ENCODE results near the gene AFM. TPM values are rescaled to one million over a fixed set of nuclear protein-coding genes. Genes with fewer than 3 reads are reported as not detected.

Gene AFM
- total RNA-seq, 1 experiment from 2014 or later, result not detected

DNA sequence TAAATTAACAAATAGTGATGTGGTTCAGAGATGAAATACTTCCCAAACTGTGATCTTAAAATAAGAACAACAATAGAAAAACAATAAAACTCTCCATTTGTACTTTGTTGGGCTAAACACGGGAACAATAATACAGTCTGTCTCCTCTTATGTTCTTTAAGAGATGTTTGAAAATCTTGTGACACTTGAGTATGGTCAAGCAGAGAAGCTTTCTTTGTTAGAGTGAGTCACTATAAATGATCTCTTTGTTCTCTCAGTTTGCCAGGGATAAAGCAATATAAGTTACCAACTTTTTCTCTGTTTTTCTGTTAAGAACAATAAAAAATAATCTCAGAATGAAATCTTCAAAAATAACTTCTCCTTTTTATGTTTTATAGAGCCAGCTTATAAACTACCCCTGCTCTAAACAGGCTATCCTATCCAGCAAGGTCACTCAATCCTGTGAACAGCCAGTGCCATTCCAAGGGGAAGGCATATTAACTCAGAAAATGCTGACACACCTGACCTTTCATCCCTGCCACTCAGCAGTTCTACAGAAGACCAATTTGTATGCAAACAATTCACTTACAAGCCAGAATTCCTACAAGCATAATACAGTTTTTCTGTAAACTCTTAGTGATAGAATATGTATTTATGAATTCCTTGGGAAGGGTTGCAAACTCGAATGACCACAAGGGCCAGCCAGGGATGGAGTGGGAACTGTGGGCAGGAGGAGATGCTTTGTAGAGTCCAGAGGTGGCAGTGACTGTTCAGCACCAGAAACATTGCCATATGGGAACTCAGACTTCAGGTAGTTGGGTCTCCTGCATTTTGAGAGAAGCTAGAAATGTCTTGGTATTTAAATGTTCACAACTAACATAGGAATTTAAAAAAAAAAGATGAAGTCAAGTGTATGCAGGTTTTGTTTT lies 52.2 kb downstream of the AFM start:
- Histone ChIP-seq H2AK5ac (ENCODE audit: insufficient read length, low read length) (no peak overlapping the region), H3K79me2 (ENCODE audit: insufficient read depth, low read length) (no peaks in the 10 kb centered on the region), H2BK15ac (ENCODE audit: low read depth, low read length) (no peak overlapping the region), H4K20me1 (ENCODE audit: control insufficient read depth, insufficient read depth, insufficient read length) (no peaks in the 10 kb centered on the region), H3K4ac (ENCODE audit: low read depth, low read length) (no peak overlapping the region), H3T11ph (ENCODE audit: low read length) (no peak overlapping the region), H2BK12ac (ENCODE audit: insufficient read length, low read depth, low read length) (no peak overlapping the region), H2AFZ (ENCODE audit: low read length) (no peak overlapping the region), H3K79me1 (ENCODE audit: insufficient read depth, low read depth, low read length, poor library complexity, severe bottlenecking) (no peaks in the 10 kb centered on the region), H3K23ac (ENCODE audit: insufficient read length, low read depth, low read length) (no peak overlapping the region), H3K18ac (ENCODE audit: insufficient read length, low read depth, low read length) (no peak overlapping the region), H3K56ac (ENCODE audit: insufficient read length, low read depth, low read length) (no peak overlapping the region), H3K23me2 (ENCODE audit: insufficient read length, low read depth, low read length, poor library complexity, severe bottlenecking) (no peaks in the 10 kb centered on the region), H4K8ac (replicated peaks; ENCODE audit: insufficient read length, low read depth, low read length) (no peak overlapping the region), H4K91ac (ENCODE audit: insufficient read length, low read depth, low read length) (no peak overlapping the region), H3K4me1 (ENCODE audit: insufficient read depth, low read length) (no peaks in the 10 kb centered on the region), H2BK5ac (ENCODE audit: insufficient read length, low read length) (no peak overlapping the region), H4K5ac (ENCODE audit: insufficient read length, low read depth, low read length) (no peak overlapping the region), H3K9me3 (ENCODE audit: control insufficient read depth, low read depth, low read length) (no peaks in the 10 kb centered on the region), H3K27me3 (ENCODE audit: insufficient read depth, low read length) (no peaks in the 10 kb centered on the region), H3K14ac (ENCODE audit: insufficient read depth, low read length) (no peak overlapping the region), H3K4me2 (ENCODE audit: insufficient read depth, insufficient read length, low read length) (no peak overlapping the region), H2BK20ac (ENCODE audit: low read depth, low read length, poor library complexity, severe bottlenecking) (no peak overlapping the region), H3K27ac (ENCODE audit: insufficient read length, low read depth, low read length) (no peak overlapping the region), H2BK120ac (ENCODE audit: low read depth, low read length, poor library complexity, severe bottlenecking) (no peak overlapping the region), H3K9ac (ENCODE audit: extremely low read depth, insufficient read length, low read length) (no peak overlapping the region)
- H3K4me3 Mint-ChIP-seq, result no peak overlapping the region
- no peaks in the 10 kb centered on the region; a peak in 1 of 7 replicates for H3K36me3 Mint-ChIP-seq (ENCODE audit: insufficient read depth in 1 of 3, low read depth in 3 of 3)
- TF ChIP-seq, protein P1, sequence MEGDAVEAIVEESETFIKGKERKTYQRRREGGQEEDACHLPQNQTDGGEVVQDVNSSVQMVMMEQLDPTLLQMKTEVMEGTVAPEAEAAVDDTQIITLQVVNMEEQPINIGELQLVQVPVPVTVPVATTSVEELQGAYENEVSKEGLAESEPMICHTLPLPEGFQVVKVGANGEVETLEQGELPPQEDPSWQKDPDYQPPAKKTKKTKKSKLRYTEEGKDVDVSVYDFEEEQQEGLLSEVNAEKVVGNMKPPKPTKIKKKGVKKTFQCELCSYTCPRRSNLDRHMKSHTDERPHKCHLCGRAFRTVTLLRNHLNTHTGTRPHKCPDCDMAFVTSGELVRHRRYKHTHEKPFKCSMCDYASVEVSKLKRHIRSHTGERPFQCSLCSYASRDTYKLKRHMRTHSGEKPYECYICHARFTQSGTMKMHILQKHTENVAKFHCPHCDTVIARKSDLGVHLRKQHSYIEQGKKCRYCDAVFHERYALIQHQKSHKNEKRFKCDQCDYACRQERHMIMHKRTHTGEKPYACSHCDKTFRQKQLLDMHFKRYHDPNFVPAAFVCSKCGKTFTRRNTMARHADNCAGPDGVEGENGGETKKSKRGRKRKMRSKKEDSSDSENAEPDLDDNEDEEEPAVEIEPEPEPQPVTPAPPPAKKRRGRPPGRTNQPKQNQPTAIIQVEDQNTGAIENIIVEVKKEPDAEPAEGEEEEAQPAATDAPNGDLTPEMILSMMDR (conservative IDR thresholded peaks at IDR 0.05), result no peak
- no peaks in the 10 kb centered on the region for H3K9me3 Mint-ChIP-seq
- H3K27me3 Mint-ChIP-seq (ENCODE audit: low read depth), result no peaks in the 10 kb centered on the region
- no peak overlapping the region for H3K27ac Mint-ChIP-seq
- no peak for DNase-seq
- no CpG with 5 or more reads among the region's 2 CpGs for WGBS (ENCODE audit: extremely low coverage, insufficient read length, low lambda C conversion rate)
- peaks cover 0 to 5% of the 10 kb centered on the region in 2 experiments; a peak in 1 of 4 replicates for H3K4me1 Mint-ChIP-seq
